Left hindlimb (tissue), 1 donor: Measurements from ENCODE around the gene HEYL.
A peak's percentile ranks its signal among the peaks of the same experiment; 100 is the strongest.

Source experiments
- DNase-seq: peaks from one replicate; pipeline ENCODE4 v3.0.0-alpha.2; 2018

Gene HEYL

DNA sequence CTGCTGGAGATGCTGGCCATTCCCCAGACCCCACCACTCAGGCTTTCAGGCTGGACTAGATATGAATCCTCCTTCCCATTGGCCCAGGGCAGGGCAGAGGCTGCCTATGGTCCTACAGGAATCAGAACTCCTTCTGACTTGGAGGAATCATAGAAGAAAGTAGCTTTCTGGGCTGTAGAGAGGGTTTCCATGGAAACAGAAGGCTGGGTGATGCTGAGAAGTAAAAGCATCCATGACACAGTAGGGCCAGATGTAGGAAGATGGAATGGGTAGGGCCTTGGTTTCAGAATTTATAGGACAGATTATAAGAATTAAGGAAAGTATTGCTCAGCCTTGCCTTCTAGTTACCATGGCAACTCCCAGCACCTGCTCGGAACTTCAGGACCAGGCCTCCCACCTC lies 23.4 kb upstream of the HEYL start:
- DNase-seq: no peak

DNA sequence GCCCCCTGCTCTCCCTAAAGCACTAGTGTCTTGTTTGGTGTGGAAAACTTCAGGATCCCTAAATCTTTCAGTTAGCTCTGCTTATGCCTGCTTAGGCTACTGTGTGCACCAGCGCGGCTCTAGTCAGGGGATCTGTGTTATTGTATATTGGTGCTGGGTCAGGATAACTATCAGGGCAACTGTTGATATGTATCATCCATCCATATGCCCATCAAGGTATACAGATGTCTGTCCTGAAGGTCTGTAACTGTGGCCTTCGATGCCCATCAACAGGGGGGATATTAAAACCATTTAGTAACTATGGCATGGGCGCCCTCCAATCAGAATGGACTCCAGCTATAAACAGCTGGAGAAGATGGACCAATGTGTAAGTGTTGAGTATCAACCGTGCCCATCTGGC lies 20.1 kb upstream of the HEYL start:
- no peak for DNase-seq

DNA sequence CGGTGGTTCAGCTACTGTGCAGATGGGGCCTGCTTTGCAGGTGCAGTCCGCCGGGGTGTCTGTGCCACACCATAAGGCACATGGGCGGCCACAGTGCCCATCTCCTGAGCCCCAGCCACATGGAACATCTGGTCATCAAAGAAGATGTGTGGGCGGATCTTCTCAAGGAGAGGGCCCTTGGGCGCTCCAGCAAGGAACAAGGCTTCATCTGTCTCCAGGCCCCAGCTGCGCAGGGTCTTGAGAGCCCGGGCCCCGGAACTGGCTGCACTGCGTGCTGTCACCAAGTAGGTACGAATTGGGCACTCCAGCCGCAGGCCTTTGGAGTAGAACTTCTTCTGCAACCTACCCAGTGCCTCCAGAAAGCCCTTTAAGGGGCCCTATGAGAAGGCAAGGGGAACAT lies 19.7 kb upstream of the HEYL start:
- no peak for DNase-seq

DNA sequence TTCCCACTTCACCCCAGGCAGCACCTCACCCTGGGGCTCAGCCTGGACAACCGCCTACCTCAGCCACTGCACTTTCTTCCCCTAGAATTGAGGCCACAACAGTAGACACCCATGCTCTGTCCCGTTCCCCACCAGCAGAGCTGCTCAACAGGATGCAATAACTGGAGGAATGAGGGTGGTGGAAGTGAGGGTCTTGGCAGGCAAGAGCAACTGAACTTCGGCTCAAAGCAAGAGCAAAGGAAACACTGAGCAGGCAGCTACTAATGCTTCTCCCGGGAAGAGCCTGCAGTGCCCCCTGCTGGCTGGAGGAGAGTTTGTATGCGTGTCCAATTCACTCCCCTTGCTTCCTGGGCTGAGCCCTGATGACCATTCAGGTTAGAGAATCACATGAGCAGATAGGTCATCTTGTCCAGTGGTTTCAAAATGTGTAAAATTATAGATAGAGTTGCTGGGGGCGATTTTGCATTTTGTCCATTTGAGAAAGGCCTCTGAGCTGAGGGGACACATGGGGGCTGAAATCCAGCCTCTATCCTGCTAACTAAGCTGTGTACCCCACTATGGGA lies 18.6 kb upstream of the HEYL start:
- no peak for DNase-seq

DNA sequence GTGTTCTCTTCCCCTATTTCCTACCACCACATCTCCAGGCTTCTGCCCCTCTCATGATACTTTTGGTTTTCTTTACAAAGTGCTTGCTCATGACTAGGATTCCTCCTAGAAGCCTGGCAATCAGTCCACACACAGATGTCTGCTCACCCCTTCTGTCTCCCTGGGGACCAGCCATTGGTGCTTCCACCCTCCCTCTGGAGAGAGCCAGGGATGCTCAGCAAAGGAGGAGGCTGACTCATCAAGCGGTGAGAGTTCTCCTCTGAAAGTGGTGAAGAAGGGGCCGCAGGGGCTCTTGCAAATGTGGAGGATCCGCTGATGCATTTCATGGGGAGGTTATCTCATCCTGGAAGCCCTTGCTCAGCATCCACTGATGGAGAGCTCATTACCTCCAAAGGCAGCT lies 18.0 kb upstream of the HEYL start:
- DNase-seq: no peak

DNA sequence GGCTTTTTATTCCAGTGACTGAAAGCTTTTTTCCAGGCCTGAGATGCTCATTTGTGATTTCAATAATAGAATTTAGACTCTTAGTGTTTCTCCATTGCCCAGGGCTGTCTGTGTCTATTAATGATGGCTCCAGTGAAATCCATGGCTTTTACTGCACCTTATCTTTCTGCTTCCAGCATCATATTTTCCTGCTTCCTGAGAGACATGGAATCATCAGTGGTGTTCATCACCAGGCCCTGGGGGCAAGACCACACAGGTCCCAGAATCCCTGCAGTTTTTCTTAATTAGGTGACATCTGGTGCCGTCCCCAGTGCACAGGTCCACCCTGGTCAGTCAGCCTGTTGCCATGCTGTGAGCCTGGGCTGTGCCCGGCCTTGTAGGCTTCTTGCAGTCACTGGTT lies 16.9 kb upstream of the HEYL start:
- DNase-seq: no peak

DNA sequence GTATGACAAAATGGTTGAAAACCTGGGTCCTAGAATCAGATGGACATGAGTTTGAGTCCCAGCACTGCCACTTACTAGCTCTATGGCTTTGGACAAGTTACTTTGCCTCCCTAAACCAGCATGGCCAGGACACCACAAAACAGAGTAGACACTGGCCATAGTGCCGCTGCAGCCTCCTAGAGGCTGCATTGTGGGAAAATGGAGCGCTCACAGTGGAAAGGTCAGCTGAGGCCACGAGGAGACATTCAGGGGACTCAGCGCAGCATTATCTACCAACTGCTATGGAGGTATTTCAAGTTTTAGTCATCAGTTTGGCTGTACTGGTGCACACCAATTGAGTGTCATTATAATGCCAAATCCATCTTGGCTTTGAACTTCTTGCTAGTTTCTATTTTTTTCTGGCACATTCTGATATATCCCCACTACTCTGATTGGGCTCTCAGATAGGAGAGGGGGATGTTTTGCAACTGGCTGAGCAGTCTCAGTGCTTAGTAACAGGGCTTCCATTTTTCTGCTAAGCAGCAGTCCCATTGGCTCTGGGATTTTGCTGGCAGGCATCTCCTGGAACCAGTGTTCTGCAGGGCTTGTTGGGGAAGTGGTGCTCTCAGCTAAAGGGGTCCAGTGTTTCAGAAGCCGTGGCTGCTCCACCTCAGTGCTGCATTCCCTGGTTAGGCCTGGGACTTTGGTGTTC lies 16.3 kb upstream of the HEYL start:
- DNase-seq: no peak

DNA sequence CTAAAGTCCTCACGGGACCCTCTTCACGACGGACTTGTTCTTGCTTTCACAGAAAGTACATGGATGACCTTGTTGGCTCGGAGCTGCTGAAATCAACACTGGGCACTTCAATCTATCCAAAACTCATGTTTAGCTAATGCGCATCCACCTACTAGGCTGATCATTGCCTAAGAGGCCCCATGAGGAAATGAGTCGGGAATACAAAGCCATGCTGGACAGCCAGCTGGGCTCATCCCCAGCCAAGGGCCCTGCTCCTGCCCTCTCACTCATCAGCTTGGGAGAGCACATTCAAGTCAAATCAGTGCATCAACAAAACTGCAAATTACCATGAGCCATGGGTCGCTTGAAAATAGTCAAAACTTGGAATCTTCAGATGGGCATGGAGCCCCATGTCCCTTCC lies 14.8 kb upstream of the HEYL start:
- DNase-seq: no peak

DNA sequence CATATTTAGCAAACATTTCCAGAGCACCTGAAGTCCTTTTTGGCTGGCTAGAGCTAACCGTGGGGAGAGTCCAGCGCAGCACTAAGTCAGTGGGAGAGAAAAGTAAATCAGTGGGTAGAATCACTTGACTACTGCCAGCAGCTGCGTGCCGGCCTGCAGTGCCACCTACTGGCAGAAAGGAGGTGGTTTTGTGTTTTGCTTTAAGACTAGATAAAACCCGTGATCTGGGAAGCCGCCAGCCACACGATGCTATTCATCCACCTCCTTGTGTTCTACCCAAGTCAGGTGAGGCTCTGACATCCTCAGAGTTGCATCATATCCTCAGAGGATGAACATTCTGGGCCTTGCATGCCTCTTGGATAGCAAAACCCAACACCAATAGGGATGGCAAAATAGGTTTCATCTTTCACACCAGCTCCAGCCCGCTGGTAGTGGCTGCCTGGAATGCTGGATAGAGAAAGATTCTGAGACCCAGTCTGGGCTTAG lies 14.1 kb upstream of the HEYL start:
- DNase-seq: peak; percentile 81

DNA sequence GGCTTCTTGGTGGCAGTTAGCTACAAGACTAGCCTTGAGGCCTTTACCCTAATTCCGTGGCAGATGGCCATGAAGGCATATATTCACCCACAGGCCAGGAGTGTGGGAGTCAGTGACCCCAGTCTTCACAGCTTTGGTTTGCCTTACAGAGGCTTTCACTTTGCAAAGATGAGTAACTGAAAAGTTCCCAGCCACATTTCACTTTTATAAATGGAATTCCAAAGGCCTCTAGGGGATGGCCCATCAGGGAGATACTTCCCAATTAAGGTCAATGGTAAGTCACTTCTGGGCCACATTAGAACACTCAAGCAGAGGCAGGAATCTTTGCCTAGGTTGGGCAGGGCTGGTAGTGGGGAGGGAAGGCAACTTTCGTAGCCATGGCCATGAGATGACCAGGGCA lies 13.1 kb upstream of the HEYL start:
- DNase-seq: no peak

DNA sequence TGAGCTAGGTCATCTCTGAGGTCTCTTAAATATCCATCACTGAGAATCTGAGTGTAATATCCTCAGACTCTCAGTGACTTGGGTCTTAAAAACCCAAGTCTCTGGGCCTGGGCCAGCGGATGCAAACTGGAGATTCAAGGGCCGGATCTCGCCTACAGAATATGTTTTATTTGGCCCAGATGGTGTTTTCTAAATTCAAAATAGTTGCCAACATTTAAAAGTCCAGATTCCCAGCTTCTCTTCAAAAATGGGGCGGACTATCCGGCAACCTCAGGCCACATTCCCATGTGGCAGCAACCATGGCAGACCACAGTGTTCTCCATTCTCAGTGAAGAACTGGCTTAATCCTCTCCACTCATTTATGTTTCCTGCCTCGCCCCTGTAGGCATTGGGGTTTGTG lies 12.7 kb upstream of the HEYL start:
- no peak for DNase-seq

DNA sequence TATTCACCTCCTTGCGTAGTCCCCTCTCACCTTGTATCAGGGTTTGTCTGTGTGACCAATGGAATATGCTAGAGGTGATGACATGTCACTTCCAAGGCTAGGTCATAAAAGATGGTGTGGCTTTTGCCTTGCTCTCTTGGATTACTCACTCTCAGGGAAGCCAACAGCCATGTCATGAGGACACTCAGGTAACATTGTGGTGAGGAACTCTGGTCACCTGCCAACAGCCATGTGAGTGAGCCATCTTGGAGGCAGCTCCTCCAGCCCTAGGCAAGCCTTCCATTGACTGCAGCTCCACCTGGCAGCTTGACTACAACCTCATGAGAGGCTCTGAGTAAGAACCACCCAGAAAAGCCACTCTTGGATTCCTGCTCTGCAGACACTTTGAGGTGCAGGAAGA lies 11.0 kb upstream of the HEYL start:
- DNase-seq: no peak

DNA sequence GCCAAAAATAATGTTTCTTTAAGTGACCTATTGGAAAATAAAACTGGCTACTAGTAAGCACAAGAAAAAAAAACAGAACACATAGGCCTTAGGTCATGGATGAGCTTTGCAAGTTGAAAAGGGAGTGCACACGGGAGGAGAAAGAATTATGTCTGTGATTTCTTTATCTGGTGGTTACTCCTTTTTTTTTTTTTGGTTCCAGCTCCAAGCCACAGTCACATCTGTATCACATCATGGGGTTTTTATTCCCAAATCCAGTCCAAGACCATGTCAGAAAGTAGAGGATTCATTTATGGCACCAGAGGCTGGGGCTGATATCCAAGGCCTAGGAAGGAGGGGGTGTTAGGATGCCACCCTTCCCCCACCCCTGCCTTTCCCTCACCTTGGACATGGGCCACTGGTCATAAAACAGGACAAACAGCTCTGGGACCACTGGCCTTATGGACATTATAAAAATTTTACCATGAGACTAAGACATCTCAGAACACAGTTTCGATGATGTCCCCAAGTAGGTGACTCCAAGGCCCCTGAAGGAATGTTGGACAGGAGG lies 10.3 kb upstream of the HEYL start:
- no peak for DNase-seq

DNA sequence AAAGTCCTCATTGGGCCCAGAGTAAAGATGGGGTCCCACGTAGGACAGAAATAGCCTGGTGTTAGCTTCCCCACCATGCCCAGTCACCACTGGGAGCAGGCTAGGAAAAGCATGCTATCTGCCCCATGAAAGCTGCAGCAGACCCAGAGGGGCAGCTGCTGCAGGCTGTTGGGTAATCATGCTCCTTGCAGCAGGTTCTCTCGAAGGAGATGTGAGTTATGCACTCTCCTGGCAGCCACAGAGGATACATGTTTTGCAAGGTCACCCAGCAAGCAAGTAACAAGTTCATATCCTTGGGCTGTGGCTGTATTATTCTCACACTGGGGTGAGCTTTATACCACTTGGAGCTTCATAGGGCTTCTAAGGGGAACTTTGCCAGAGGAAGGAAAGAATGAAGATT lies 9.1 kb upstream of the HEYL start:
- DNase-seq: no peak

DNA sequence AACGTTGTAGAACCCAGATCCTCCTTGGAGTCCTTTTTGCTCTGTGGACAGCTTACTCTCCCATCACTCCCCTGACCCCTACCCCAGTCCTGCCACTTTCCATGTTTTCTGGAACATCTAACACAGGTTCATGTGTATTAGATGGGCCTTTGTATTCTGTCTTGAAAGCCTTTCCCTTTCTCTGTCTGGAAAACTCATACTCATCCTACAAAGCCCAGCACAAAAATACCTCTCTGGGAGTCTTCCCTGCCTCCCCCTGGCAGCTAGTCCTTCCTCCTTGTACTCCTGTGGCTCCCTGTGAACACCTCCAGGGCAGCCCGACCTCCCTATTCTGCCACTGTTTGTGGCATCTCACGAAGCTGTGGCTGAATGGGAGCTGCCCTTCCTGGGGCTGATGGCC lies 7.8 kb upstream of the HEYL start:
- no peak for DNase-seq

DNA sequence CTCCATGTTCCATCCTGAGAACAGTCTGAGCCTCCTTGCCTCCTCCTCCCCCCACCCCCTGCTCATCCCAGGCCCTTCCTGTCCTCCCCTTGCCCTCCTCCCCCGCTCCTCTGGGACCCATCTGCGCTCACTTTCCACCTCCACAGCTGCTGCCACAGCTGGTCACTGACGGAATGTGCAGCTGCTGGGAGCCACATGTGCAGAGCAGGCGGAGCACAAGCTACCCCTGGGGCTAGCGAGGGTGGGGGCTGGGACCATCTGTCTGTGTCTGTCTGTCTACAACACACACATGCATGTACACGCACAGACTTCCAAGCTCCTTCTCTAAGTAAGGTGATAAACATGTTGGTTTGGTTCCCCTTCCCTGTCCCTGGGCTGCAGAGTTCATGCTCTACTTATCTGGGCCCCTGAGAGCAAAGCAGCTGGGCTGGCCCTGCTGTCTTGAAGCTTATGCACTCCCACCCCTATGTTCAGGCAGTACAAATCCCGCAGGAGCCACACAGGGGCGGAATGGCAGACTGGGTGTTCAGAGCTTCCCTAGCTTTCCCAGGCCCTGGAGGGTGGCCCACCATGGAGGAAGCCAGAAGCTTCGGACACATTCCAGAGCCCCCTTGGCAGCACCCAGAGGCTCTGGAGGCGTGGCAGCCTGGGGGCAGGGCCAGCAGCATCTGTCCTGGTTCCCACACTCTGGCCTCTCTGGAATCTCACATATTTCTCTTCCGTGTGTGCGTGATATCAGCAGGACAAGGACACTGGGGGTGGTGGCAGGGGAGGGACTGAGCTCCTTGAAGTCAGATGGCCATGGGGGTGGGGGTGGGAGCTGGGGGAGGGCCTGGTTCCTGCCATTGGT lies 7.0 kb upstream of the HEYL start:
- peak; percentile 93 for DNase-seq

DNA sequence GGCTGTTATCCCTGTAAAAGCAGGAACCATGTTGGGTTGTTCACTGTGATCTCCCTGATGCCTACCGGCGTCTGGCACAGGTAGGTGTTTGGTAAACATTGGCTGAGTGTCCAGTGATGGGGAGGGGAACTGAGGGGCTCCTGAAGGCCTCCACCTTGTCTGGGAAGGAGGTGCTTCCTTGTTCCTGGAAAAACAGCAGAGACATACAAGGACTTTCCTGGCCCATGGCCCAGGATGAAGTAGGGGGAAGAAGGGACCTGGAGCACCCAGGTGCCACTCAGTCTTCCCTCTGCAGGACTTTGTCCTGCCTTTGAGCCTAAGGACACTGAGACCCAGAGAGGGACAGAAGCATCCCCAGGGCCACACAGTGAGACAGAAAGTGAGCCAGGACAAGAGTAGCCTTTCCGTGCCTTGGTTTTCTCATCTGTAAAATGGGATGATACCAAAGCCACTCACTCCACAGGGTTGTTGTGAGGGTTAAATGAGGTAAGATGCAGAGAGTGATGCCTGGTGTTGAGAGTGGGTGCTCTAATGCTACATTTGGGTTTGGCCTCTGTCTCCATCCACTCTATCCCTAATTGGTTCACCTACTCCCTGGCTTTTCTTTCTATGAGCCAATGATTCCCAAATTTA lies 6.1 kb upstream of the HEYL start:
- DNase-seq: no peak

DNA sequence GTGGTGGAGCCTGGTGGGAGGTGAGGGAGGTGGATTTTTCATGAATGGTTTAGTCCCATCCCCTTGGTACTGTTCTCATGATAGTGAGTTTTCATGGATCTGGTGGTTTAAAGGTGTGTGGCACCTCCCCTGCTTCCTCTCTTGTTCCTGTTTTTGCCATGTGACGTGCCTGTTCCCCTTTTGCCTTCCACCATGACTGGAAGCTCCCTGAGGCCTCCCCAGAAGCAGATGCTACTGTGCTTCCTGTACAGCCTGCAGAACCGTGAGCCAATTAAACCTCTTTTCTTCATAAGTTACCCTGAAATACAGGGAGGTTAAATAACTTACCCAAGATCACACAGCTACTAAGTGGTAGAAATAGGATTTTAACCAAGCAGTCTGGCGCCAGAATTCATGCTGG lies 4.3 kb upstream of the HEYL start:
- DNase-seq: no peak

DNA sequence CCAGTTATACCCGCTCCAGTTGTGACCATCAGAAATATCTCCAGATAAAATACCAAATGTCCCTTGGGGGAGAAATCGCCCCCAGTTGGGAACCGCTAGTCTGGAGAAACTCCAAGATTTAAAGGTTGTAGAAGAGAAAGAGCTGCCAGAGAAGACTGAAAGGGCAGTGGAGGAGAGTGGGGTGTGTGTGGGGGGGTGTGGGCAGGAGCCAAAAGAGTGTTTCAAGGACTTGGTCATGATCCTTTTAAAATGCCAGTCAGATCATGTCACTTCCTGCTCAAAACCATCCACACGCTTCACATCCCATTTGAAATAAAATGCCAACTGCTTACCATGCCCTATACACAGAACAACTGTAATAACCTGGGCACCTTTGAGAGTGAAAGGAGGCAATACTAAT lies 3.4 kb upstream of the HEYL start:
- no peak for DNase-seq

DNA sequence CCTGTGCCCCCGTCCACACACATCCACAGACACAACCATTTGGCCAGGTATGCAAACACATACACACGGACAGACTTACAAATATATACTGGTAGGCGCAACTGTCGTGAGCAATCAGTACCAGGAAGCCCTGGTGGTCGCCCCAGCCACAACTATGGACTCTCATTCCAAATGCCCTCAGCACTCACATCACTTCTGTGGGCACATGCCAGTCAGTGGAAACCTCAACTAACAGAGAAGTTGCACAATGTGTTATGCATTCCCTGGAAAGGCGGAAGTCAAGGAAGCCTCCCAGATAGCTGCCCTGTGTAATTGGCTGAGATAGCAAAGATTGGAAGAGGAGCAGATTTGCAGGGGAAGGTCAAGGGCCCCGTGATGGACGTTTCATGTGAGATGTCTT lies 1.4 kb upstream of the HEYL start:
- no peak for DNase-seq

DNA sequence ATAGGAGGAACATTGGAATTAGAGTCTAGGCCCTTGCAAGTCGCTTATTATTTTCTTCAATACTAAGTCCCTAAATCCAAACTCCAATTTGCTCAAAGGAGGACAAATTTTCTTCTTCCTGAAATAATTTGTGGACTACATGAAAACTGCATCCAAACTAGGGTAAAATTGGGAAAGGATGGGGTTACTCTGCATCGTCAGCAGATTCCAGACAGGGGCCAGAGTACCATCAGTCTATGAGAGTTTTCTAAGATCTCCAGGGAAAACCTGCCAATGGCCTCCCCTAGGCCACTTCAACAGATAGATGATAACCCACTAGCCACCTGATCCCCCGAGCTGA lies 508 bp downstream of the HEYL start:
- DNase-seq: no peak

DNA sequence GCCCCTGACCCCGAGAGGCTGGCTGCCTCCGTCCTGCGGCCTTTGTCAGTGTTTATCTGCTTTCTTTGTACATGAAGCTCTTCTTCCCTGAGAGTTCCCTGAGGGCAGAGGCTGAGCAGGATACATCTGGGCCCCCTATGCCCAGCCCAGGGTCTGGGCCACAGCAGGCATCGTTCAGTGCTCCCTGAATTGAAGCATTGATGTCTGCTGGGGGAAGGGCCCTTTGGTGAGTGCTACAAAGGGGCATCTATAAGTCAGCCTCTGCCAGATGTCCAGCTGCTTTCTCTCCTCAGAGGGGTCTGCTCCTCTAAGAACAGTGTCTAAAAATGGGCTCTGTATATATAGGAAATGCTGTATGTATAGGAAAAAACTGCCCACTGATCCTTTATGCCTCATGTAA lies 2.1 kb downstream of the HEYL start:
- DNase-seq: no peak

DNA sequence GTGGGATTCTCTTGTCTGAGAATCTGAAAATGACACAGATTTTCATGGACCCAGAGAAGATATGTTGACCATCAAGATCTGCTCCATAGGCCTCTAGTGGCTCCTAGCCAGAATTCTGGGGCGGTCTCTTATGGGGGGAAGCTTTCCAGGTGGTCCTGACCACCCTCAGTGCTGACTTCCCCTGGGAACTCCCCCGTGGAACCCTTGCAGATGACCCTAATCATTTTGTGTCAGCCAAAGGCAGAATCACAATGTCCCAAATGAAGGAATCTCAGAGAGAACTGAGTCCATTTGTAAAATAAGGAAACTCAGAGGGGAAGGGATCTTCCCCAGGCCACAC lies 3.6 kb downstream of the HEYL start:
- no peak for DNase-seq
